Measurements from ENCODE around the gene DNM1. TPM values are rescaled to one million over a fixed set of nuclear protein-coding genes. Genes with fewer than 3 reads are reported as not detected.
A peak's percentile ranks its signal among the peaks of the same experiment; 100 is the strongest.

The DNM1 gene
- total RNA-seq, 2 donors from 2014 or later, result 0.52 to 1.1 TPM

DNA sequence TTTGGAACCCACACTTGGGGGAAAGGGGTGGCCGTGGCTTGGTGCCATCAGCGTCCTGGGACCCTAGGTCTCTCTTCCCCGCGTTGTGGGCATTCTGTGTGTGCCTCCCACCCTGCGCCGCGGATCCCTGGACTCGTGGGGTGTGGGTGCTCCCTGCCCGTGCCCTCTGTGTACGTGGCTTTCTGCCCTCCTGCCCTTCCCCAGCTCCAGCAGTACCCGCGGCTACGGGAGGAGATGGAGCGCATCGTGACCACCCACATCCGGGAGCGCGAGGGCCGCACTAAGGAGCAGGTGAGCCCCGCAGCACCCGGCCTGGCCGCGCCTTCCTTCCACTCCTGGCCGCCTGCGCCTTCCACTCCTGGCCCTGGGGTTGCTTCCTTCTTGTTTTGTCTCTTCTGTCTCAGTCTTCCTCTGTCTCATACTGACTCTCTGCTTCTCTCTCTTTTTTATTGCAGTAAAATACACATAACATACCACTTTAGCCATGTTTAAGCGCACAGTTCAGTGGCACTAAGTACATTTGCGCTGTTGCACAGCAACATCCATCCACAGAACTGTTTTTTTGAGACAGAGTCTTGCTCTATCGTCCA, 30.7 kb downstream of the DNM1 start:
- Mint-ChIP-seq H3K4me1 (ENCODE audit: low read depth in 2 of 2) (no peaks in the 10 kb centered on the region), H3K9me3 (no peaks in the 10 kb centered on the region), H3K4me3 (no peak overlapping the region), H3K27ac (no peak overlapping the region), H3K27me3 (peaks cover 0 to 4% of the 10 kb centered on the region in 2 donors), H3K36me3 (no peaks in the 10 kb centered on the region)
- ATAC-seq (peak in 1 of 2 donors; percentile 41), DNase-seq (ENCODE audit: low spot score) (no peak)

DNA sequence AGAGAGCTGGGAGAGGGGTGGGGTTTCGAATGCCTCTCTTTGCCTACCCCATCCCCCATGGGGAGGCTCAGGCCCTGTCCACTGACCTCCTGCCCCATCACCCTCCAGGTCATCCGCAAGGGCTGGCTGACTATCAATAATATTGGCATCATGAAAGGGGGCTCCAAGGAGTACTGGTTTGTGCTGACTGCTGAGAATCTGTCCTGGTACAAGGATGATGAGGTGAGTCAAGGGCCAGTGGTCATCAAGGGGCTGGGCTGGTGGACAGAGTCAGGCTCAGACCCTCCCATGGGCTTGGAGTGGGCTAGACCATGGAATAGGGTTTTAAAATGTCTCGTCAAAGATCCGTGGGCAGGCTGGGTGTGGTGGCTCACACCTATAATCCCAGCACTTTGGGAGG, 38.9 kb downstream of the DNM1 start:
- no peaks in the 10 kb centered on the region for H3K36me3 Mint-ChIP-seq
- no peak overlapping the region for H3K4me3 Mint-ChIP-seq
- DNase-seq (ENCODE audit: low spot score) (no peak), ATAC-seq (no peak)
- no peaks in the 10 kb centered on the region for H3K9me3 Mint-ChIP-seq
- no peak overlapping the region for H3K27ac Mint-ChIP-seq
- peaks cover 10 to 14% of the 10 kb centered on the region in 2 donors for H3K27me3 Mint-ChIP-seq
- peaks cover 13 to 14% of the 10 kb centered on the region in 2 donors for H3K4me1 Mint-ChIP-seq (ENCODE audit: low read depth in 2 of 2)

DNA sequence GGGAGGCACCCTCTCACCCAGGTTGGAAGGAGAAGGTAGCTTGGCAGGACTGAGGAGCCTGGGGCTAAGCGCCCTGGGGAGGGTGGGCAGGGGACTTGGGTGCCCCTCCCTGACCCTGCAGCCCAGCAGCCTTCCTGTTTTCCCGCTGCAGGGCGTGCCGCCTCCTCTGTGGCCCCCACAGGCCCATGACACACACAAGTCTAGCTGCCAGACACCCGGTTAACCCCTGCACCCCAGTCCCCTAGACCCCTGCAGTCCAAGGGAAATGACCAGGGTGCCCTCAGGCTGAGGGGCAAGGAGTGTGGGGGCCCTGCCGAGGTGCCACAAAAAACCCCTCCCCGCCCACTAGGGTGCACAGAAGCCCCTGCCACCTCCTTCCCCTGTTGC, 39.6 kb downstream of the DNM1 start:
- Mint-ChIP-seq H3K4me1 (ENCODE audit: low read depth in 2 of 2) (peaks cover 13 to 14% of the 10 kb centered on the region in 2 donors), H3K27ac (no peak overlapping the region), H3K4me3 (no peak overlapping the region), H3K9me3 (no peaks in the 10 kb centered on the region), H3K36me3 (no peaks in the 10 kb centered on the region), H3K27me3 (peaks cover 10 to 14% of the 10 kb centered on the region in 2 donors)
- DNase-seq (ENCODE audit: low spot score), result no peak
- ATAC-seq, result no peak

DNA sequence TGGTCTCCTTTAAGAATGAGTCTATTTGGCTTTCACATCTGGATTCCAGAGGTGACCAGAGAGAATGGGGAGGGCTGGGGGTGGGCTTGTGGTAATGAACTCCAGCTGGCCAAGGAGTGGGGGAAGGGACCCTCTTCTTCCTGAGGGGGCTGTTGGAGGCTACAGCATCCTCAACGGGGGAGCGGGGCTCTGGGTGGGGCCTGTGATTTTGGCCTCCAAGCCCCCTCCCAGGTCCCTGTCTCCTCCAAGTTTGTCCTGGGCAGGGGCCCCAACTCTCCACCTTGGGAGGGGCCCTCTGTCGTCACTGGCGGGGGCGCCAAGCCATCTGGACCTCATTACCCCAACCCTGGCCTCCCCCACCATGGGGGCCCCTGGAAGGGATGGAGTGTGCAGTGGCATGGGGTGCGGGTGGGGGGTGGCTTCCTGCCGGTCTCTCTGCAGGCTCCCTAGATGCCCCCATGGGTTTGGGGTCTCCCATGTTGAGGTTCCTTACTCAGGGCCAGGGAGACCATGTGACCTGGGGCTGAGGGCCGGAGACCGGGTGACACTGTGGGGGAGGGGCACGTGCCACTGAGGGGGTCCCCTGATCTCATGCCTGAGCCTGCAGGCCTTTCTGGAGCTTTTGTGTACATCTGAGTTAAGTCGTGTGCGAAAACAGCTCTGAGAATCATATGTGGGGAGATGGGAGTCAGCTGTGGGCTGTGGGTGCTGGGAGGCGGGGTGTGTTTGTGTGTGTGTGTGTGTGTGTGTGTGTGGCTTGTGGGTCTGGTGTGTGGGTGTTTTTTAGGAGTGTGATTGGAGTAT, 40.2 kb downstream of the DNM1 start:
- no peak for ATAC-seq
- no peak overlapping the region for H3K27ac Mint-ChIP-seq
- no peaks in the 10 kb centered on the region for H3K9me3 Mint-ChIP-seq

DNA sequence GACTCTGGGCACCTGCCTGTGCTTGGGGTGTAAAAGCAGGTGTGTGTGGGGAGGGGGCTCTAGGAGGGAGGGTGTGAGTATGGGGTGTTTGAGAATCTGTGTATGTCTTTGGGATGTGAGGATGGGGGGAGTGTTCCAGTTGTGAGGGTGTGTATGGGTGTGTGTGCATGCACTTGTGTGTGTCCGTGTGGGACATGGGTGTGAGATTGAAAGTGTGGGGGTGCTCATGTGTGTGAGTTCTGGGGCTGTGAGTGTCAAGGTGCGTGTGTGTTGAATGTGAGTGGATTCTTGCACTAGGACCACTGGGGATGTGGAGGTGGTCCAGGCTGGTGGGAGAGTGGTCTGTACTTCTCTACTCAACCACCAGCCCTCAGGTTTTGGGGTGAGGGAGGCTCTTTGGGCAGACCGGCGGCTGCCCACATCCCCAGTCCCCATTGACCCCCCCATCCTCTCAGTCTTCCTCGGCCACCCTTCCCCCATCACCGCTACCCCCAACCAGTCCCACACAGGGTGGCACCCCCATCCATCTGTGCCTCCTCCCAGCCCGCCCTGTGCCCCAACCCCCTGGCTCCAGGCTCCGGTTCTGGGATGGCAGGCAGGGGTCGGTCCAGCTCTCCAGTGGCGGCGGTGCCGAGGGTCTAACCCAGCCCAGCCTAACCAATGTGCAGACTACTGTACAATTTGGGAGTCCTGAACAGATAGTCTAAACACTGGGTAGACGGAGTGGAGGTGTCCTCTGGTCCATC, 41.1 kb downstream of the DNM1 start:
- ATAC-seq (peak in 1 of 2 donors; percentile 4), DNase-seq (ENCODE audit: low spot score) (no peak)
- H3K36me3 Mint-ChIP-seq, result no peaks in the 10 kb centered on the region
- peaks cover 13 to 14% of the 10 kb centered on the region in 2 donors for H3K4me1 Mint-ChIP-seq (ENCODE audit: low read depth in 2 of 2)
- peaks cover 10 to 12% of the 10 kb centered on the region in 2 donors for H3K27me3 Mint-ChIP-seq
- no peak overlapping the region for H3K27ac Mint-ChIP-seq
- no peak overlapping the region for H3K4me3 Mint-ChIP-seq
- H3K9me3 Mint-ChIP-seq, result no peaks in the 10 kb centered on the region

More for the DNA sequence above, 40.2 kb downstream of the DNM1 start:
- no peaks in the 10 kb centered on the region for H3K36me3 Mint-ChIP-seq
- H3K27me3 Mint-ChIP-seq, result peaks cover 10 to 14% of the 10 kb centered on the region in 2 donors
- H3K4me1 Mint-ChIP-seq (ENCODE audit: low read depth in 2 of 2), result peaks cover 13 to 14% of the 10 kb centered on the region in 2 donors
- H3K4me3 Mint-ChIP-seq, result no peak overlapping the region
- no peak for DNase-seq (ENCODE audit: low spot score)

DNA sequence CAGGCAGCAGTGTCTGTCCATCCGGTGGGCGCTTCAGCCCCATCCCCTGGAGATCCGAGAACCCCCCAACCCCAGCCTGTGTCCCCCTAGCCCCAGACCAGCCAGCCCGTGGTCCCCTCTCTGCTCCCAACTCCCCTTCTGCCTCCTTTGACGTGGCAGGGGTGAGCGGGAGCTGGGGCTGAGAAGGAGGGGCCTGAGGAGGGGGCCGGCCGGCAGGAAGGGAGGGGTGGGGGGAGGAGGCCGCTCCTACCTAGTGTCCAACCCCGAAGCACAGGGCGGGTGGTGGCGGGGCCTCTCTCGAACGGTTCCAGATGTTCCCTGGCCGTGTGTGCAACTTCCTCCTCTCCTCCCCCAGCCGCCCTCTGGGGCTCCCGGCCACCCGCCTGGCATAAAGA, 41.7 kb downstream of the DNM1 start:
- Mint-ChIP-seq H3K4me3 (no peak overlapping the region), H3K27ac (no peak overlapping the region), H3K9me3 (no peaks in the 10 kb centered on the region), H3K36me3 (no peaks in the 10 kb centered on the region), H3K4me1 (ENCODE audit: low read depth in 2 of 2) (peaks cover 13 to 14% of the 10 kb centered on the region in 2 donors), H3K27me3 (peaks cover 10 to 12% of the 10 kb centered on the region in 2 donors)
- ATAC-seq (no peak), DNase-seq (ENCODE audit: low spot score) (no peak)

DNA sequence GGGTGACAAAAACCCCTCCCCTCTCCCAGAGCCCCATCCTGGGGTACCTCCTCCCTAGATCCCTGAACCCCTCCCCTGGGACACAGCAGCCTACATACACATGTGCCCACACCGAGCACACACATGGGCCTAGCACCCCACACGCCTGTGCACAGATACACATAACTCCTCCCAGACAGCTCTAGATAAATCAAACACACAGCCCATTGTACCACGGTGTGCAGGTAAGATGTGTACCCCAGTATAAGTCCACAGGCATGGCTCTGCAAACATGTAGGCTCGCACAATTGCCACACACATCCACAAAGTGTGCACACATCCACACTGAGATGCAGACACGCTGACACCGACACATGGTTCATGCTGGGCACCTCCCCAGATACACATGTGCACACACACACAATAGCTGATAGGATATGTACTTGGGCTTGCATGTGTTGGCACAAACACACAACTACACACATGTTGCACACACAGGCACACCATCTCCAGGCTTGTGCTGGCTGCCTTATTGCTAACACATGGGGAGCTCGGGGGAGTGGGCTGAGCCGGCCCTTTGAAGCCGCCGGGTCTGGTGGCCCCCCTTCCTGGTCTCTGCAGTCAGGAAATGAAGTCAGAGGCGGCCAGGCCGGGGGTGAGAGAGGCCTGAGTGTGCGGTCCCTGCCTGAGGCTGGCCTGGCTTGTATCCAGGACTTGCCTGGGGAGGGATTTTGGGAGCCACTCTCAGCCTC, 42.4 kb downstream of the DNM1 start:
- peaks cover 10 to 12% of the 10 kb centered on the region in 2 donors for H3K27me3 Mint-ChIP-seq
- no peaks in the 10 kb centered on the region for H3K9me3 Mint-ChIP-seq
- H3K27ac Mint-ChIP-seq, result no peak overlapping the region
- H3K36me3 Mint-ChIP-seq, result no peaks in the 10 kb centered on the region
- no peak for DNase-seq (ENCODE audit: low spot score)
- H3K4me3 Mint-ChIP-seq, result no peak overlapping the region
- peaks cover 13 to 14% of the 10 kb centered on the region in 2 donors for H3K4me1 Mint-ChIP-seq (ENCODE audit: low read depth in 2 of 2)
- ATAC-seq, result no peak

DNA sequence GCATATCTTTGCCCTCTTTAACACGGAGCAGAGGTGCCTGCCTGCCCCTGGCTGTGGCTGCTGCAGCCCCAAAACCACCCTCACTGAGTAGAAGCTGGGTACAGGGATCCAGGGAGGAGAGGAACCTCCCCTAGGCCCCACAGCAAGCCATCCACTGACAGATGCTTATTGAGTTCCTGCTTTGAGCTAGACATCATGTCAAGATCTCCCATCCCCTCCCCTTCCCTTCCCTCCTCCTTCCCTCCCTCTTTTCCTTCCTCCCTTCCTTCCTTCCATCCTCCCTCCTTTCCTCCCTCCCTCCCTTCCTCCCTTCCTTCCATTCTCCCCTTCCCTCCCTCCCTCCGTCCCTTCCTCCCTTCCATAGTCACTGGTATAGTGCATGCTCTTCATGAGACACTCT, 43.3 kb downstream of the DNM1 start:
- H3K4me1 Mint-ChIP-seq (ENCODE audit: low read depth in 2 of 2), result peaks cover 17 to 19% of the 10 kb centered on the region in 2 donors
- DNase-seq (ENCODE audit: low spot score) (no peak), ATAC-seq (no peak)
- peaks cover 10 to 12% of the 10 kb centered on the region in 2 donors for H3K27me3 Mint-ChIP-seq
- no peaks in the 10 kb centered on the region for H3K36me3 Mint-ChIP-seq
- H3K9me3 Mint-ChIP-seq, result no peaks in the 10 kb centered on the region
- no peak overlapping the region for H3K4me3 Mint-ChIP-seq
- H3K27ac Mint-ChIP-seq, result no peak overlapping the region

DNA sequence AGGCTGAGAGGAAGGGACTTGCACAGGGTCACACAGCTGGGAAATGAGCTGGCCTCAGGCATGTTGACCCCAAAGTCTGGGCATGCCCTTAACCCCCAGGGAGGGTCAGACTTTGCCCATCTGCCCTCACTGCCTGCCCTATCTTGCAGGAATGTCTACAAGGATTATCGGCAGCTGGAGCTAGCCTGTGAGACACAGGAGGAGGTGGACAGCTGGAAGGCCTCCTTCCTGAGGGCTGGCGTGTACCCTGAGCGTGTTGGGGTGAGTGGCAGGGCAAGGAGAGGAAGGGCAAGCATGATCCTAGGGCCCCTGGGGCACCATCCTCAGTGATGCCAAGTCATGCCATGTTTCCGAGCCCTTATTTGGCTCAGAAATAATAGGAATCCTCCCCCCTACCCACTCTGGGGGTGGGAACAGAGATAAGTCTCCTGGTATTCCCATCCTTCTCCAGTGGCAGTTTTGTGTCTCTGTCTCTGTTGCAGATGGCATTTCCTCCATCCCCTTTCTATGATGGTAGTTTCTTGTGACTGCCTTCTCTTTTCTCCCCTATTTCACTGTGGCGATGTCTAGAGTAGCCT, 44.1 kb downstream of the DNM1 start:
- DNase-seq (ENCODE audit: low spot score) (no peak), ATAC-seq (no peak)
- no peak overlapping the region for H3K4me3 Mint-ChIP-seq
- peaks cover 23 to 25% of the 10 kb centered on the region in 2 donors for H3K4me1 Mint-ChIP-seq (ENCODE audit: low read depth in 2 of 2)
- H3K27me3 Mint-ChIP-seq, result peaks cover 10 to 16% of the 10 kb centered on the region in 2 donors
- H3K27ac Mint-ChIP-seq, result no peak overlapping the region
- H3K9me3 Mint-ChIP-seq, result no peaks in the 10 kb centered on the region
- no peaks in the 10 kb centered on the region for H3K36me3 Mint-ChIP-seq

DNA sequence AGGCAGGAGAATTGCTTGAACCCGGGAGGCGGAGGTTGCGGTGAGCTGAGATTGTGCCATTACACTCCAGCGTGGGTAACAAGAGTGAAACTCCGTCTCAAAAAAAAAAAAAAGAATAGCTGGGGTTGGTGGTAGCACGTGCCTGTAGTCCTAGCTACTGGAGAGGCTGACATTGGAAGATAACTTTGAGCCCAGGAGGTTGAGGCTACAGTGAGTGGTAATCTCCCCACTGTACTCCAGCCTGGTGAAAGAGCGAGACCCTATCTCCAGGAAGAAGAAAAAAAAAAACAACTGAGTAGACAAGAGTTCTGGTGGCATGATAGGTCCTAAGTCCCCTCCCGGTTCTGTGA, 46.4 kb downstream of the DNM1 start:
- no peak overlapping the region for H3K27ac Mint-ChIP-seq
- no peaks in the 10 kb centered on the region for H3K36me3 Mint-ChIP-seq

DNA sequence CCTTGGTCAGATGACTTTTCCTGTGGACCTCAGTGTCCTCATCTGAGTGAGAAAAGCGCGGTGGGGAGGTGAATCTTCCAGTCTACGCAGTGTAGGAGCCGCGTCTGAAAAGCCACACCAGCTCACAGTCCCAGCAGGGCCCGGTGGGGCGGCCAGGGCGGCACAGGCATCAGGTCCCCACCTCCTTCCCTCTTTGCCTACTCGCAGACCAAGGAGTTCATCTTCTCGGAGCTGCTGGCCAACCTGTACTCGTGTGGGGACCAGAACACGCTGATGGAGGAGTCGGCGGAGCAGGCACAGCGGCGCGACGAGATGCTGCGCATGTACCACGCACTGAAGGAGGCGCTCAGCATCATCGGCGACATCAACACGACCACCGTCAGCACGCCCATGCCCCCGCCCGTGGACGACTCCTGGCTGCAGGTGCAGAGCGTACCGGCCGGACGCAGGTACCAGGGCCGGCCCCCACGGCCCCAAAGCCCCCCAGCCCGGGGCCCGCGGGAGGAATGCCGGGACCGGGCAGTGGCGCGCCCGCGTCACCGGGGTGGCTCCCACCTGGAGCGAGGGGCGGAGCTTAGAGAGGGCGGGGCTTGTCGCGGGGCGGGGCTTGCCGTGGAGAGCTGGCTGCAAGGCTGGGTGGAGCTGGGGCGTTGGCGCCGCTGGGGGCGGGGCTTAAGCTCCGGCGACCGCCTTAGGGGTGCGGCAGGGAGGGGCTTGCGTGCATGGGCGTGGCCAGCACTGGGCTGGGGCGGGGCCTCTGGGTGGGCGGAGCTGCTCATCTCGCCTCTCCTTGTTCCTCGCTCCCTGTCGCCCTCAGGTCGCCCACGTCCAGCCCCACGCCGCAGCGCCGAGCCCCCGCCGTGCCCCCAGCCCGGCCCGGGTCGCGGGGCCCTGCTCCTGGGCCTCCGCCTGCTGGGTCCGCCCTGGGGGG, 47.0 kb downstream of the DNM1 start:
- H3K27ac Mint-ChIP-seq, result no peak overlapping the region
- DNase-seq (ENCODE audit: low spot score), result peak; percentile 94
- peak; percentile 99 for ATAC-seq
- no peaks in the 10 kb centered on the region for H3K36me3 Mint-ChIP-seq
- H3K9me3 Mint-ChIP-seq, result no peaks in the 10 kb centered on the region
- peak overlapping the region; percentile 43 for H3K4me3 Mint-ChIP-seq
- H3K4me1 Mint-ChIP-seq (ENCODE audit: low read depth in 2 of 2), result peaks cover 15 to 20% of the 10 kb centered on the region in 2 donors
- peaks cover 0 to 11% of the 10 kb centered on the region in 2 donors for H3K27me3 Mint-ChIP-seq

More for the DNA sequence above, 46.4 kb downstream of the DNM1 start:
- Mint-ChIP-seq H3K27me3 (peaks cover 0 to 10% of the 10 kb centered on the region in 2 donors), H3K4me1 (ENCODE audit: low read depth in 2 of 2) (peaks cover 15 to 18% of the 10 kb centered on the region in 2 donors), H3K4me3 (peak overlapping the region; percentile 43), H3K9me3 (no peaks in the 10 kb centered on the region)
- ATAC-seq, result no peak
- DNase-seq (ENCODE audit: low spot score), result no peak

Data from natural killer cell treated with Interleukin-12 subunit alpha and Interleukin-12 subunit beta and Interleukin-15 and Interleukin-18, amount 100 ng/mL, for 72 hours (primary cell).